Liver (tissue), 3 donors: Measurements from ENCODE around the gene EXOSC6.

Experiments used
- CTCF ChIP-seq: fragments of 150-350 bp; IDR thresholded peaks from 2 replicates; pipeline ENCODE4 v1.5.1; 2017; ENCODE audit warnings: improper control_type of control experiment, low read depth, low read length; ENCODE audit not compliant: missing input control
- HNF4G ChIP-seq: IDR thresholded peaks from 2 replicates; pipeline ENCODE4 v1.6.1; 2016; ENCODE audit warnings: antibody characterized with exemption
- RAD21 ChIP-seq, 2 donors: IDR thresholded peaks; 2 replicates each; pipeline ENCODE4 v1.6.1; 2016; ENCODE audit warnings: antibody characterized with exemption in 2 of 2, mild to moderate bottlenecking in 2 of 2
- REST ChIP-seq: IDR thresholded peaks from 2 replicates; pipeline ENCODE4 v1.6.1; 2016; ENCODE audit warnings: antibody characterized with exemption, mild to moderate bottlenecking
- SP1 ChIP-seq: IDR thresholded peaks from 2 replicates; pipeline ENCODE4 v1.6.1; 2018; ENCODE audit warnings: antibody characterized with exemption, mild to moderate bottlenecking
- TAF1 ChIP-seq: conservative IDR thresholded peaks from 2 replicates; pipeline ENCODE4 v1.6.1; 2016; ENCODE audit warnings: antibody characterized with exemption, mild to moderate bottlenecking
- YY1 ChIP-seq: IDR thresholded peaks from 2 replicates; pipeline ENCODE4 v1.6.1; 2016; ENCODE audit warnings: antibody characterized with exemption, mild to moderate bottlenecking
- TF ChIP-seq, protein P1 (sequence below): IDR thresholded peaks from 2 replicates; pipeline ENCODE4 v1.6.1; 2016; ENCODE audit warnings: antibody characterized with exemption
- TF ChIP-seq, protein P2 (sequence below): IDR thresholded peaks from 2 replicates; pipeline ENCODE4 v1.6.1; 2016; ENCODE audit warnings: antibody characterized with exemption
- donor health status: healthy.
- donor health status: healthy.

DNA sequence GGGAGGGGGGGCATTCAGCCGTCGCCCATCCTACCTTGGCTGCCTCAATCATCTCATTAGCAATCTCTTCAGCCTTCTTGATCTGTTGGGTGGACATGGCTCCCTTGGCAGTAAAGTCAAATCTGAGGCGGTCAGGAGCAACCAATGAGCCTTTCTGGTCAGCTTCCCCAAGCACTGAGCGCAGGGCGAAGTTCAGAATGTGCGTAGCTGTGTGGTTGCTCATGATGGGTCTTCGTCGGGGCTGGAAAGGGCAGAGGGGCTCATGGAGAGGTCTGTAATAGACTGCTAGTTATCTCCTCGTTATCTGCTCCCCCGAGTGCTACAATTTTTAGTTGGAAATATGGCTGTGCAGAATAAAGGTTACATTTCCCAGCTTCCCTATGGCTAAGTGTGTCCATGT, 7.2 kb upstream of the EXOSC6 start:
- TF ChIP-seq RAD21 (IDR thresholded peaks at IDR 0.05) (no peak), TAF1 (no peak), CTCF (no peak), REST (no peak), YY1 (no peak), HNF4G (no peak), SP1 (no peak)
- TF ChIP-seq, protein P1, sequence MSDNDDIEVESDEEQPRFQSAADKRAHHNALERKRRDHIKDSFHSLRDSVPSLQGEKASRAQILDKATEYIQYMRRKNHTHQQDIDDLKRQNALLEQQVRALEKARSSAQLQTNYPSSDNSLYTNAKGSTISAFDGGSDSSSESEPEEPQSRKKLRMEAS, result no peak
- TF ChIP-seq, protein P2, sequence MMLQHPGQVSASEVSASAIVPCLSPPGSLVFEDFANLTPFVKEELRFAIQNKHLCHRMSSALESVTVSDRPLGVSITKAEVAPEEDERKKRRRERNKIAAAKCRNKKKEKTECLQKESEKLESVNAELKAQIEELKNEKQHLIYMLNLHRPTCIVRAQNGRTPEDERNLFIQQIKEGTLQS, result no peak
